ENCODE measurements around the gene CAPN3. TPM values are rescaled to one million over a fixed set of nuclear protein-coding genes. Genes with fewer than 3 reads are reported as not detected.

Gene CAPN3
- total and polyA plus RNA-seq, 12 donors: 3.3 to 72.9 (median 8.5) TPM

DNA sequence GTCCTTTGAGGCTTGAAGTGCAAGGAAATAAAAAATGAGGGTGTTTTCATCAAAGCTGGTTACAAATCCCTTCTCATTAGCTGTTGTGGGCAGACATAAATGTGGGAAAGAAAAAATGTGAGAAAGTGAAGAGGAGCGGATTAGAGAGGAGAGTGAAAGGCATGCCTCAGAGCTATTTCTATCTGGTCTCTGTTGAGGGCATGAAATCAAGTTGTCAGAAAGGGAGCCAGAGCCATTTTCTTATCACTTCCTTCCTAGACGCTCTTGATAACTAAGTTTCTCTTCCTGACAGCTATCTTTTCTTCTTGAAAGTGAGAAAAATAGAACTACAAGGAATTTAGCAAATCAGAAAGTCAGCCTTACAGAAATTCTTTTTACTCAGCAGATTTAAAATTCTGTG is 20.8 kb upstream of the CAPN3 start:
- H3K36me3 ChIP-seq (replicated peaks in 1 of 2): peaks cover 0 to 9% of the 10 kb centered on the region in 2 donors
- intact Hi-C loops (cut with DNase I): no loop called here
- 51 to 64% (median 62%) methylated on average over 2 of the region's 2 CpGs for WGBS, 4 donors
- no peak for DNase-seq
- H3K9me3 ChIP-seq (replicated peaks in 1 of 3): peaks cover 0 to 9% (median 0%) of the 10 kb centered on the region in 3 donors
- H3K4me1 ChIP-seq (replicated peaks in 1 of 2): no peaks in the 10 kb centered on the region
- no peak overlapping the region for H3K27ac ChIP-seq
- H3K27me3 ChIP-seq: no peaks in the 10 kb centered on the region
- TF ChIP-seq, protein P1, sequence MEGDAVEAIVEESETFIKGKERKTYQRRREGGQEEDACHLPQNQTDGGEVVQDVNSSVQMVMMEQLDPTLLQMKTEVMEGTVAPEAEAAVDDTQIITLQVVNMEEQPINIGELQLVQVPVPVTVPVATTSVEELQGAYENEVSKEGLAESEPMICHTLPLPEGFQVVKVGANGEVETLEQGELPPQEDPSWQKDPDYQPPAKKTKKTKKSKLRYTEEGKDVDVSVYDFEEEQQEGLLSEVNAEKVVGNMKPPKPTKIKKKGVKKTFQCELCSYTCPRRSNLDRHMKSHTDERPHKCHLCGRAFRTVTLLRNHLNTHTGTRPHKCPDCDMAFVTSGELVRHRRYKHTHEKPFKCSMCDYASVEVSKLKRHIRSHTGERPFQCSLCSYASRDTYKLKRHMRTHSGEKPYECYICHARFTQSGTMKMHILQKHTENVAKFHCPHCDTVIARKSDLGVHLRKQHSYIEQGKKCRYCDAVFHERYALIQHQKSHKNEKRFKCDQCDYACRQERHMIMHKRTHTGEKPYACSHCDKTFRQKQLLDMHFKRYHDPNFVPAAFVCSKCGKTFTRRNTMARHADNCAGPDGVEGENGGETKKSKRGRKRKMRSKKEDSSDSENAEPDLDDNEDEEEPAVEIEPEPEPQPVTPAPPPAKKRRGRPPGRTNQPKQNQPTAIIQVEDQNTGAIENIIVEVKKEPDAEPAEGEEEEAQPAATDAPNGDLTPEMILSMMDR (IDR thresholded peaks at IDR 0.05): no peak
- no peak for TF ChIP-seq POLR2A (IDR thresholded peaks at IDR 0.05)
- H3K4me3 ChIP-seq: no peak overlapping the region

DNA sequence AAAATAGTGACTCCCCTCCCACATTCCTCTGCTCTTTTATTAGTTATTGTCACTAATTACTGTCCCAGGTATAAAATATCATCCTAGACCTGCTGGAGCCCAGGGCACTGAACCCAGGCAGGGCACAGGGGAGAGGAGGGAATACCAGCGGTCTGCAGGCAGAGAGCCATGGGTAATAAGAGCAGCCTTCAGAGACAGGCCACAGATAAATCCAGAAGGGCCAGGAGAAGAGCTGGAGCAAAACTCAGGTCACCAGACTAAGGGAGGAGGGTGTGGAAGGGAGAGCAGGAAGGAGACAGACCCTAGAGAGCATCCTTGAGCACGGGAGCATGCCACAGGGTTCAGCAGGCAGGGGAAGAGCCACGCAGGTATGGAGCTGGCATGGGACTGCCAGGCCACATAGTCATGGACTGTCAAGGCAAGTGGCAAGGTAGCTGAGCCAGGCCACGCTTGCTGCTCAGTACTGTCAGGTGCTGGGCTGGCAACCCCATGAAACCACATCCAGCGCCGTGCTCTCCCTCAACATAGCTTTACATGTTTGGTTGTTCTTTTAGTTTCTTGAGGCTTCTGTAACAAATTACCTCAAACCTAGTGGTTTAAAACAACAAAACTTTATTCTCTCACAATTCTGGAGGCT is 15.6 kb upstream of the CAPN3 start:
- TF ChIP-seq, protein P1 (IDR thresholded peaks at IDR 0.05): no peak
- no peak for TF ChIP-seq POLR2A (IDR thresholded peaks at IDR 0.05)
- WGBS, 4 donors: 86 to 95% (median 92%) methylated on average over 6 of the region's 6 CpGs
- H3K27ac ChIP-seq: no peak overlapping the region
- peaks cover 0 to 18% of the 10 kb centered on the region in 2 donors for H3K36me3 ChIP-seq (replicated peaks in 1 of 2)
- H3K27me3 ChIP-seq: no peaks in the 10 kb centered on the region
- H3K9me3 ChIP-seq (replicated peaks in 1 of 3): no peaks in the 10 kb centered on the region
- no peaks in the 10 kb centered on the region for H3K4me1 ChIP-seq (replicated peaks in 1 of 2)
- no peak overlapping the region for H3K4me3 ChIP-seq
- intact Hi-C loops (cut with DNase I): no loop called here
- DNase-seq: no peak

DNA sequence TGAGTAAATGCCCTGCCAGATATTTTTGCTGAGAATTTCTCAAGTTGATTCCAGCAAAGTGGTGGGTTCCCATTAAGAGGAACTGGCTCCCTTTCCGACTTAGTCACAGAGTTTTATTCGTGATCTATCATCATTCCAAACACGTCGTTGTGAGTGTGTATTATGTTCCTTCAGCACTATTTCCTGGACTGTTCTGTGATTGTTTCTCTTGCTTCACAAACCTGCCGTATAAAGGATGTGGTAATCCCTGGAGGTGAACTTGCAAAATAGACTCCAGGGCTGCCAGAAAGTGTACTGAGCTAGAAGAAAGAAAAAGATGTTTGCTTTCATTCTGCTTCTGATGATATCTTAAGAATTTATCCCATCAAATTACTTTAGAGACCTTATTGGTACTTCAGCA is 14.5 kb upstream of the CAPN3 start:
- no peak overlapping the region for H3K27ac ChIP-seq
- H3K4me3 ChIP-seq: no peak overlapping the region
- no peaks in the 10 kb centered on the region for H3K27me3 ChIP-seq
- DNase-seq: no peak
- no peak for TF ChIP-seq POLR2A (IDR thresholded peaks at IDR 0.05)
- H3K9me3 ChIP-seq (replicated peaks in 1 of 3): no peaks in the 10 kb centered on the region
- intact Hi-C loops (cut with DNase I): no loop called here
- WGBS, 4 donors: 62 to 73% (median 69%) methylated on average over 5 of the region's 5 CpGs
- peaks cover 0 to 18% of the 10 kb centered on the region in 2 donors for H3K36me3 ChIP-seq (replicated peaks in 1 of 2)
- no peaks in the 10 kb centered on the region for H3K4me1 ChIP-seq (replicated peaks in 1 of 2)

DNA sequence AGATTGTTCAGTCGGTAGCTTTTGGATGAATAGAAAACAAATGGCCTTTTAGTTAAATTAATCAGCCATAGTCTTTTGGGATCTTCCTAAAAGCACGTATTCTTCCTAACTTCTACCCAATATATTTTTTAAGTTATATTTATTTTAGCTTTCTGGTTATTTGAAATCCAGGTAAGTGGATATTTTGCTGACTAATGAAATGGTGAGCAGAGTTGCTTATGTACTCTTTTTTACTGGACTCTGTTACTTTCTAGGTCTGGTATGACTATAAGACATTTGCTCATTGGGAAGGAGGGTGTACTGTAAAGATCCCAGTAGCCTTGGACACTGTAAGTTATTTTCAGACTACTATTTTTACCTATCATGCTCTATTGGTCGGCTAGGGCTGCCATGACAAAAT is 13.8 kb upstream of the CAPN3 start:
- no peak for TF ChIP-seq POLR2A (IDR thresholded peaks at IDR 0.05)
- TF ChIP-seq, protein P1 (IDR thresholded peaks at IDR 0.05): no peak
- intact Hi-C loops (cut with DNase I): no loop called here
- no peak for DNase-seq
- Histone ChIP-seq H3K36me3 (replicated peaks in 1 of 2) (peaks cover 0 to 18% of the 10 kb centered on the region in 2 donors), H3K27me3 (no peaks in the 10 kb centered on the region), H3K9me3 (replicated peaks in 1 of 3) (no peaks in the 10 kb centered on the region), H3K4me1 (replicated peaks in 1 of 2) (no peaks in the 10 kb centered on the region), H3K27ac (no peak overlapping the region), H3K4me3 (no peak overlapping the region)
- WGBS, 4 donors: 92 to 95% (median 93%) methylated on average over 3 of the region's 3 CpGs

DNA sequence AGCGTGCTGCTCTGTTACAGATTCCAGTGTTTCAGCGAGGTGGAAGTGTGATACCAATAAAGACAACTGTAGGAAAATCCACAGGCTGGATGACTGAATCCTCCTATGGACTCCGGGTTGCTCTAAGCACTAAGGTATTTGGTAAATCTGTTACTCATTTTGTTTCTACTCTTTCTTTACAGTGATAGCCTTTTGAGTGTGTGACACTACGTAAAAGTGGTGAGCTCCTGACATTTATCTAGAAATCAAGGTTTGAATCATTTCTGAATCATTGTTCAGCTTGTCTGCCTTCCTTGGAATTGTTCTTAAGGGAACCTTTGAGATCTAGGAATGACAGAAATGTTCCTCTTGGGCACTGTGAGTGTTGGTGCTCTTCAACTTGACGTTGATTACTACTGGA is 11.2 kb upstream of the CAPN3 start:
- Histone ChIP-seq H3K27ac (no peak overlapping the region), H3K27me3 (no peaks in the 10 kb centered on the region), H3K4me3 (no peak overlapping the region), H3K4me1 (replicated peaks in 1 of 2) (no peaks in the 10 kb centered on the region), H3K36me3 (replicated peaks in 1 of 2) (peaks cover 0 to 32% of the 10 kb centered on the region in 2 donors), H3K9me3 (replicated peaks in 1 of 3) (no peaks in the 10 kb centered on the region)
- intact Hi-C loops (cut with DNase I): no loop called here
- no peak for TF ChIP-seq POLR2A (IDR thresholded peaks at IDR 0.05)
- TF ChIP-seq, protein P1 (IDR thresholded peaks at IDR 0.05): no peak
- DNase-seq: no peak
- 91 to 96% (median 93%) methylated on average over 5 of the region's 5 CpGs for WGBS, 4 donors
